H1 (cell line): ENCODE results near the gene DMGDH. TPM values are rescaled to one million over a fixed set of nuclear protein-coding genes. Genes with fewer than 3 reads are reported as not detected.

Experiments
- polyA plus RNA-seq, 7 experiments: library from polyadenylated mRNA; depleted of rRNA in 3 of 7; stranded (reverse) in 5 of 7; unstranded in 2 of 7; fragments of >200 nt in 5 of 7; fragments of 200-250 nt in 2 of 7; gene quantifications; 1 replicate in 5 of 7; 2 replicates in 1 of 7; 4 replicates in 1 of 7; pipeline versions ENCODE4 v1.2.1 to v1.2.3, GENCODE V29; 2011 to 2013; ENCODE audit warnings: missing spikeins in 2 of 7, mixed read lengths in 2 of 7
- total RNA-seq: library from RNA; stranded (reverse); fragmentation: NEBNext Ultra II Directional; extraction: Animal tissue kit (Norgen Biotek cat#: 25700); gene quantifications from 2 replicates; pipeline ENCODE4 v1.2.1, GENCODE V29; 2021

DMGDH gene
- total and polyA plus RNA-seq, 2 of the 8 experiments (the other 6 are each of a cell fraction or from before 2014, with no cell fraction given): 0.15 TPM; not detected in 1

Other genes starting within 250 kb of the DMGDH start
- gene ARSB, start 84.4 kb downstream of the DMGDH start, total RNA-seq: 13.7 and 13.9 TPM in 2 replicates
- gene ARSB, start 84.4 kb downstream of the DMGDH start, polyA plus RNA-seq (2011; rRNA removed): 5.0 and 6.4 TPM in 2 replicates
- not detected in 2 replicates for gene BHMT2, start 93 bp upstream of the DMGDH start, total RNA-seq
- 0.11 TPM in 1 of 2 replicates, not detected in the other for gene BHMT2, start 93 bp upstream of the DMGDH start, polyA plus RNA-seq (2011; rRNA removed)
- gene BHMT, start 42.1 kb upstream of the DMGDH start, total RNA-seq: 1.6 and 1.7 TPM in 2 replicates
- gene BHMT, start 42.1 kb upstream of the DMGDH start, polyA plus RNA-seq (2011; rRNA removed): 0.54 and 1.1 TPM in 2 replicates
- gene JMY, start 166.5 kb upstream of the DMGDH start, total RNA-seq: 13.9 and 14.0 TPM in 2 replicates
- gene JMY, start 166.5 kb upstream of the DMGDH start, polyA plus RNA-seq (2011; rRNA removed): 1.7 and 2.8 TPM in 2 replicates